HT-29 (cell line): ENCODE data around the gene ANXA6. TPM values are rescaled to one million over a fixed set of nuclear protein-coding genes. Genes with fewer than 3 reads are reported as not detected.

Experiments
- DNase-seq: peaks from one replicate; pipeline ENCODE4 v3.0.0-alpha.2; 2015; ENCODE audit warnings: low spot score
- total RNA-seq: library from RNA; depleted of rRNA; stranded (reverse); fragments of >200 nt; shearing (Covaris generic); gene quantifications from 2 replicates; pipeline ENCODE4 v1.2.3, GENCODE V29; 2014; rRNA removed

ANXA6 gene
- total RNA-seq, 1 experiment from 2014 or later, result 5.3 TPM

DNA sequence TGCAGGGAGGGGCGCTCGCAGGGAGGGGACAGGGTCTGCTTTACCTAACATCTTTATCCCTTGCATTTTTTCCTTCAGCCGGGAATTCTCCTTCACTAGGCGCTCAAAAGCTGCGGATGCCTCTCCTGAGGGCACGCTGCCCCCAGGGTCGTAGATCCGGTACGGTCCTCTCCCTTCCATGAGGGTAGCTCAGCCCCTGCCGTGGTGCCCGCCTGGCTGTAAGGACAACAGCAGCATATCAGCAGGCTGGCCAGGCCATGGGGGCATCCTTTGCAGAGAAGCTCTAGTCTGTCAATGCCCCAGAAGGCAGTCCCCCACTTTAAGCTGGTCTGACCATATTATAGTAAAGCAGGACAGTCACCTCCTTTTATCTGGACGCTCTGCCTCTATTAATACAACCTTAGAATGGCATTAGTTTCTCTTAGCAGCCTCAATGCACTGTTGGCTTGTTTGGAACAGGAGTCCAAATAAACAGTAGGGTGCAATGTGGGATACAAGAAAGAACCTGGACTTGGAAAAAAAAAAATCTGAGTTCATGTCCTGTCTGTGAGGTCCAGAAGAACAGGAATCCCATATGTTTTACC lies 92.6 kb downstream of the ANXA6 start:
- DNase-seq, result no peak

DNA sequence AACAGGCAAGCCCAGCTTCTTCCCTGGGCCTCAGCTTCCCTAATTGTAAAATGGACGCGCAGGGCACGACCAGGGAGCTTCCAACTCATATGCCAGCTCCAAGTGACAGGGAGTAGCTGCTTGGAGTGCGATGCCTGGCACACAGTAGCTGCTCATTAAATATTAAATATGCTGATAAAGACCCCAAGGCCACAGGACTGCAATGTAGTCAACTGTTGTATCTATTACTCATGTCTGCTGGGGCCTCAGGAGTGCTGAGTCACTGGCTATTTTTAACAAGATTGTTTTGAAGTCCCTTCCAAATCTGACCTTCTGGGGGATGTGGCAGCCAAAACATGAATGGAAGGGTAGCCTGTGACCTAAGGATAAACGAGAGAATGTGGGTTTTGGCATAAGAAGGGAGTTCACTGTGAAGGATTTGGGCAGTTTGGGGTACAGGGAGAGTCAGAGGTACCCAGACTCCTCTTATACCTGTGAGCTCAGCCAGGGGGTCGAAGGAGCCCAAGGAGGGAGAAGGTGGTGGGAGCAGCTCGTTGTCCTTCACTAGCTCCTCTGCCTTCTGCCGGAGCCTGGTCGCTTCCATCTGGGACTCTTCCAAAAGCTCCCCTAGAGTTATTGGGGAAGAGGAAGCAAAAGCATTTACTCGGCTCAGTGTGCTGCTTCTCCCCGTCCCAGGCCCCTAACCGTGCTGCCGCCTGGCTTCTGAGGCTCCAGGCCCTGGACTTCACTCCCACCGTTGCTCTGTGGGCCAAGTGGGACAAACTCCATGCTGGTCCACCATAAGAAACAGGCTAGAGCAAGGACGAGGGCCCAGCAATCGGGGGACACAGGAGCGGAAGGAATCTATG lies 94.2 kb downstream of the ANXA6 start:
- DNase-seq, result no peak

DNA sequence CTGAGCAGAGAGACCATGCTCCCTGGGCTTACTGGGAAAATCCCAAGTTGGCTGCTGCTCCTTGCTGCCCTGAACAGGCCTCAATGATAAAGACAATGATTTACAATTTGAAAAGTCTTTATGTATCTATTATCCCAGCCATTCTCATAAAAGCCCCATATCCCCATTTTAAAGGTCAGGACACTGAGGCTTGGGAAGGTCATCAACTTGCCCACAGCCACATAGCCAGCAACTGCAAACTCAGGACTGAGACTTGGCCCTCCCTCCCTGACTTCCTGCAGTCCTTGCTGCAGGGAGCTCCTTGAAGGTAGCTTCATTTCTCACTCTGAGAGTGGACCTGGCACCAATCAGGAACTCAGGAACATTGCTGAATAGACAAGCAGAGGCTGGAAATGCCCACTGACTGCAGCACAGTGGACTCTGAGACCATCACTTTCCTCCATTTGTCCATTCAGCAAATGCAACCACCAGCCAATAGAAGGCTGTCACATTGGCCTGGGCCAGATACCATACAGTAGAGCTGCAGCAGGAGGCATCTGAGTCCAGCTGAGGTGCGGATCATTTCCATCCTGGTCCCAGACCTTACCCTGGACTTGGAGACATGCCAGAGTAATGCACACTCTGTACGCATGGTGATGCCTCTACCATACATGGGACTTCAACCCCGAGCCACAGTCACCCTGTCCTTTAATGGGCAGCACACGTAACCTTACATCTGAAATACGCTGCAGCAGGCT lies 95.0 kb downstream of the ANXA6 start:
- no peak for DNase-seq

DNA sequence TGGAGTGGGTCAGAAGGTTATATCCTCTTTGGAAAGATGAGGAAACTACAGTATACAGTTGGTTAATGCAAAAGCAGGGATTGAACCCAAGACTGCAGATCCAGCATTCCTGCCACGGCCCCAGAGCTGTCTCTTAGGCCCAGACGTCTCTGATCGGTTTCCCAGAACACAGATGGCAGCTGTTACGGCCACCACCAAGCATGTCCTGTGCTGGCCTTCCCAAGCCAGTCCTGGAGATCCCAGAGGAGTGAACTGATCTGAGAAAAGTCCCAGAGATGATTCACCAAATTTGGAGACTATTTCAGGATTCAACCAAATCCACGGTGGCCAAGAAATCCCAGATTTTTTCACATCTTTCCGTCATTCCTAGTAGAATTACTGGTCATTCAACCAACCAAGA lies 96.8 kb downstream of the ANXA6 start:
- no peak for DNase-seq

DNA sequence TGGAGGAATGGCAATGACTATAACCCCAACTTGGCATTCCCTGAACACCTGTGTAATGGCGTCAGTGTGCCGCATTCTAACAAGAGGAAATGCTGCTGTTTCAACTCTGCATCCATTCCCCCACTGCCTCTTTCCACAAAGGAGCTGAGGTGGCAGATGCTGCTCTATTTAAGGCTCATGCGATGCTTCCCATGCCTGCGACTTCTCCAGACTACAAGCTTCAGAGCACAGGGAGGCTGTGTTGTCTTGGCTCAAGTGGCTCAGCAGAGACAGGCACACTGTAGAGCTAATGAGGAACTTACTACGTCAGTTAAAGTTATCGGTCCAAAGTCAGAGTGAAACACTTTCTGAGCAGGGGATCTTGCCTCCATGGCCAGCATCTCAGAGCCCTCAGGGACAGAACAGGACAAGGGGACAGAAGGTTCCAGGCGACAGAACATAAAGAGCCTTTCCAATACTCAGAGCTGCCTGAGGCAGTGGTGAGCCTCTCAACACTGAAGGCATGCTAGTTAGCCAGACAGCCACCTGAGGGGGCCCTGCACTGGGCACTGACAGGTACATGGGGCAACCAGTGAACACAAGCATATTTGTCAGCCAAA lies 98.6 kb downstream of the ANXA6 start:
- no peak for DNase-seq

DNA sequence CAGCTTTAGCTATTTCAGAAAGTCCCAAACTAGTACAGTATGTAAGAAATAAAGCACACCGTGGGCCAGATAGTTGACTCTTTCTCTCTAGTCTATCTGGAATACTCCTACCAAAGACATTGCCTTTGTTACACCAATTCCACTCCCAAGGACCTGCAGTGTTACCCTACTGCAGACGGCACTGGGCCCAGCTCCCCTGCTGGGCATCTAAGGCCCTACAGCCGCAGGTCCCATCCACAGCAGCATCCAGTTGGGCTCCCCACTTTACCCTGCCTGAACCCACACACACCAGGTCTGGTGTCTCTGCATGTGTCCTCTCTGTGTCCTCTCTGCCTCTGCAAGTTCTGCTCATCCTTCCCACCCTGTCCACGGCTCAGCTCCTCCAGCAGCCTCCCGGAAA lies 99.3 kb downstream of the ANXA6 start:
- DNase-seq, result no peak

DNA sequence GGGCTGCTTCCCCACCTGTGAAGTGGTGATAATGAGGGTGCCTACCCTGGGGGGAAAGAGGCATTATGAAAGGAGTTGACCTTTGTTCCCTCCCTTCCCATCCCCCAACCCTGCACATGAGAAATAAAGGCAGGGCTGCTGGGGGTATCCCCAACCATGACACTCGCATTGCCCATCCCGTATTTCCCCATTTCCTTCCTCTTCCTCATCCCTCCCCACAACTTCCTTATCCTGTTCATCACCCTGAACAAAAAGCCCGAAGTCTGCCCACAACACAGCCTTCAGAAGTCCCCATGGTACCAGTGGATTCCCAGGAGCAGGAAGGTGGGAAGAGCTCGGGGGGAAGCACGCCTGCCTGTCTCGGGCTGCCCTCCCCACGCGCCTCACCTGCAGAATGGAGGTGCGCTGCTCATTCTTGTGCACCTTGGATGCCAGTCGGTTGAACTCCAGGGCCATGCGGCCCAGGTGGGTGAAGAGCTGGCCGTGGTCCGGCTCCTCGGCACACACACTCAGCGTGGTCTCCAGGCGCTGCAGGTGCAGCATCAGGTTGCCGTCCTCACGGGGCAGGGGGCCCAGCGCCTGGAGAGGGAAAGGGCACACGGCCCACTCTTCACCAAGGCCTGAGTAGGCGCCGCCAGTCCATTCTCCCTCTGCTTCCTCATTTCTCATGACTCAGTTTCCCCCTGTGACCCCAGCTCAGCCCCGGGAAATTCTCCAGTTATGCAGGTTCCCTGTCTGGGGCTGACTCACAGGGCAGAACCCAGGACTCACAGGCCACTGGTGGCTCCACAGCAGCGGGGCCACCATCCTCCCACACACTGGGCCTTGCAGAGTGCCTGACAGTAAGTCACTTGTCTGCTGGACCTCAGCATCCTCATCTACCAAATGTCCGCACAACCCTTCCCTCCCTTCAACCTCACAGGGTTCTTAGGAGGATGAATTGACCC lies 100.9 kb downstream of the ANXA6 start:
- no peak for DNase-seq

DNA sequence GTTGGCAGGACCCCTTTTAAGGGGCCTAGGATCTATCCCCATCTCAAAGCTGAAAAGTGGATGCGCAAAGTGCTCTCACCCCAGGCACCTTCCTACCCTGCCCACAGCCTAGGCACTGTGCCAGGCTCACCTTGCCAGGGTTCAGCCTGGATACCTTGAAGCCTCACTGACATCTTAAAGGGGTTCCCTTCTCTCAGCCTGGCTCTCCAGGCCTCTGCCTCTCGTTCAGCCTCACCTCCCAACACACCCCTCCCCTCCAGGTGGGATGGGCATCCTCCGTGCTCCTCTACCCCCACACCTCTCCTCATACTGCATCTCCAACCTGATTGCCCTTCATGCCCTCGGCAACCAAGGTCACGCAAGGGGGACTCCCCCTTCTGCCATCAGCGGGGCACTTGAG lies 102.2 kb downstream of the ANXA6 start:
- no peak for DNase-seq

DNA sequence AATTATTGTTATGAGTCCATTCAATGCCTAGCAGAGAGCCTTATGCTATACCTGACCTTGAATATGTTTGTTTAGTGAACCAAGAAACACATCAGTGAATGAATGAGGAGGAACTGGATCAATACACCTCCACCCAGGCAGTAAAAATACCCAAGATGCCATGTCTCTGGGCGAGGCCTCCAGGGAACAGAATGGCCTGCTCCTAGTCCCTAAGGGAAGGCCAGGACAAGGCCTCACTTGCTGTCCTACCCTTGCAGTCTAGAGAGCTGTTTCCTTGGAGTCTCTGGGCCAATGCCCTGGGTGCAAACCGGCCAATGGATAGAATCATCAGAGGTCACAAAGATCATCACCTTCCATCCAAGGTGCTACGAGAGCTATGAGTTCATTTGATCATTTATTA lies 102.9 kb downstream of the ANXA6 start:
- DNase-seq, result peak; percentile 78

DNA sequence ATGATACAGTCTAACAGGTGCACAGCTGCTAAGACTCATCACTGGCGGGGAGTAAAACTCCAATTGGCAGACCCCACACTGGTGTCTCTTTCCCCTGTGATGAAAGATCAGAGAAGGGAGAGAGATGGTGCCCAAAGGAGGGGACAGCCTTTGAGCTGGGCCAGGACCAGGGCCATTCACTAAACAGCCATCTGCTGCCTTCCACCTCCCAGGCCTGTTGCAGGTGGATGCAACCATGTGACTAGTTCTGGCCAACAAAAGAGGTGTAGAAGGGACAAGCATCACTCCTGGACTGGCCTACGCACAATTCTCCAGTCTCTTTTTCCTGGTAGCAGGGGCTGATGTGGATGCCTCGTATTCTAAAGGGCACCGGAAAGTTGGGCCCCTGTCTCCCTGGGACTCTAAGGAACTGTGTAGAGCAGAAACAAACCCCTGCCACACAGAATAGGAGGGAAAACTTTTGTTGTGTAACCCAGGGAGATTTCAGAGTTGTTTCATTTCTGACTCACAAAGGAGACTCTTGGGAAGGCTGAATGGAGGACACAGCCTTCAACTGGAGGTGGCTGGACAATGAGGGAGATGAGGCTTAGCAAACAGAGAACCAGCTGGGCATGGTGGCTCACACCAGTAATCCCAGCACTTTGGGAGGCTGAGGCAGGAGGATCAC lies 103.7 kb downstream of the ANXA6 start:
- DNase-seq, result no peak

DNA sequence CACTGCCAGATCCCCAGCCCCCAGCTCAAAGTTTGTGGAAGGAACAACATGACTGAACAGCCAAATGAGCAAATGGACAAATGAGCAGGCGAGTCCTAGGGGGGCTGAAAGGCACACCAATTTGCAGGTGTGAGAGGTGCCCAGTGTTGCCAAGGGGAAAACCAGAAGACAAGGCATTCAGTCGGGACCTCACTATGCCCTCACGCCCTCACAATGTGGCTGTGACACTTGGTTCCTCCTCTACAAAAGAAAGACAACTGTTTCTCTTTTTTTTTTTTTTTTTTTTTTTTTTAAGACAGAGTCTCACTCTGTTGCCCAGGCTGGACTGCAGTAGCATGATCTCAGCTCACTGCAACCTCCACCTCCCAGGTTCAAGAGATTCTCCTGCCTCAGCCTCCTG lies 104.7 kb downstream of the ANXA6 start:
- DNase-seq, result no peak

DNA sequence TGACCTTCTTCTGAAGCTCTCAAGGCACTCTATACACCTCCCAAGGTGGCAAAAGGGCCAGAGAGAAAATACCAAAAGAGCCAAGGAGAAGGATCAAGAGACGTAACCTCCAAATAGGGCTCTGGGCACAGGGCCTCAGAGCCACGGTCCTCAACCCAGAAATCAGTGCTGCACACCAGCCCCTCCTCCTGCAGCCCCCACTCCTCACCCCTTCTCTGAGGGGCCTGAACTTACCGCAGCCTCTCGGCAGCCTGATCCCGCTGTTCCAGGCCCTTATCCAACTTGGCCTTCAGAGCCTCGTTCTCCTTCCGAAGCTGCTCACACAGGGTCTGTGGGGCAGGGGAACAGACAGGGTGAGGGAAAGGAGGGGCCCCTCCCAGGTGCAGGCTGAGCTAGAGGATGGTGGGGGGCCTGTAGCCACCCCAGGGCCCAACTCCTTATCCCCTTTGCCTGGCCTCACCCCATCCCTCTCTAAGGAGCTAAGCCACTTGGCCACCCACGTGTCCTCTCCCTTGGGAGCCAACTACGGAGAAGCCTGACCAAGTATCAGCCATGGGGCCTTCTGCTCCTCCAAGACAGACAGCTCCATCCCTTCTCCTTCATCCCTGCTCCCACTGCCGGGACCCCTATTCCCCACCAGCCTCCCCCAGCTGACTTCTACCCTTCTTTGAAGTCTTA lies 105.5 kb downstream of the ANXA6 start:
- DNase-seq, result no peak

DNA sequence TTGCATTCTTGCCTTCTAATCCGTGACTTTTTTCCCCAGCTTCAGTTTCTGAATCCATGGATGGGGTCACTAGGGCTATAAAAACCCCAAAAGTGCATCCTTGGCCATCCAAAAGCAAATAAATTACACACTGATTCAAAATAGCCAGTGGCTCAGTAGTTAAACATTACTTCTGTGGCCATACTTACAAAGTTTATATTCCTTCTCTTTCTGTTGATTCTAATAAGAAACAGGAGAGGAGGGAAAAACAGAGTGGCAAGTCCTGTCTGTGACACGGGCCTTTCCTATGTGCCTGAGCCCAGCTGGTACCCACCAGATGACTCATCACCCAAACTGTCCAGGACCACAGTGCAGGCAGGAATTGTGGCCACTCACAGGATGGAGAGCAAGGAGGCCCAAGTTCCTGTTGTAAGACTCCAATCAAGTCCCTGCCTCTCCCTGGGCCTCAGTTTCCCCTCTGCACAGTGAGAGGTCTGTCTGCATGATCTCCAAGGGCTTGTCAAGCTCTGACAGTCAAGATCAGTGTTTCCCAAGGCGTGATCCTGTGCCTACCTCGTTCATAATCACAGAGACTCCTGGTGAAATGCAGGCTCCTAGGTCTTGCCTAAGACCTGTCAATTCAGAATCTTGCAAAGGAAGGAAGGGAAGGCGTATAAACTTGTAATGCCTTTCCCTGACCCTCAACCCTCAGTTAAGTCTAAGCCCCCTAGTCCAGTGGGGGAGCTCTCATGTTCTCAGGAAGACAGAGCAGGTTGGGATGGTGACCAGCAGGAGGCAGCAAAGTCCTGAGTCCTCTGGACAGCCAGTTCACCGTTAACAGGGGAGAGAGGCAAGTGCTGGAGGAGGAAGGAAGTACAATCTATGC lies 106.3 kb downstream of the ANXA6 start:
- peak; percentile 94 for DNase-seq

Other genes with a start within 250 kb of the ANXA6 start
- gene GPX3, start 137.2 kb downstream of the ANXA6 start, total RNA-seq, result 35.0 and 36.4 TPM in 2 replicates
- 97.5 and 103 TPM in 2 replicates for gene TNIP1, start 76.7 kb downstream of the ANXA6 start, total RNA-seq
- 0.33 and 0.50 TPM in 2 replicates for gene CCDC69, start 66.3 kb upstream of the ANXA6 start, total RNA-seq
- gene GM2A, start 95.4 kb upstream of the ANXA6 start, total RNA-seq, result 13.0 and 14.7 TPM in 2 replicates
- gene SLC36A3, start 146.0 kb upstream of the ANXA6 start, total RNA-seq, result not detected in 2 replicates
- gene SLC36A2, start 189.8 kb upstream of the ANXA6 start, total RNA-seq, result not detected in 2 replicates